Esophagus muscularis mucosa (tissue), 4 donors: Measurements from ENCODE around the gene MEI4.

Experiments
- CTCF ChIP-seq, 3 experiments: fragments of 200-600 bp in 2 of 3; fragments of 450-650 bp in 1 of 3; sonication (generic) in 2 of 3; IDR thresholded peaks; one replicate each; pipeline ENCODE4 v1.5.1; 2017 to 2019; ENCODE audit warnings: antibody characterized with exemption in 3 of 3, mild to moderate bottlenecking in 2 of 3, moderate library complexity in 1 of 3
- EP300 ChIP-seq: sonication (generic); formaldehyde crosslinking; IDR thresholded peaks from one replicate; pipeline ENCODE4 v1.6.1; 2017; ENCODE audit warnings: antibody characterized with exemption
- POLR2A ChIP-seq: fragments of 450-650 bp; IDR thresholded peaks from one replicate; pipeline ENCODE4 v1.6.1; 2017; ENCODE audit warnings: antibody characterized with exemption, moderate library complexity, mild to moderate bottlenecking, low read depth
- POLR2AphosphoS5 ChIP-seq, 2 donors: sonication (generic); formaldehyde crosslinking; IDR thresholded peaks; one replicate each; pipeline ENCODE4 v1.6.1; 2017; ENCODE audit warnings: antibody characterized with exemption in 2 of 2

GRCh38 chr6:77764364-77764763 is 111.5 kb downstream of the MEI4 start:
- TF ChIP-seq EP300 = no peak
- no peak for TF ChIP-seq CTCF (IDR thresholded peaks at IDR 0.05)
- no peak for TF ChIP-seq POLR2AphosphoS5 (IDR thresholded peaks at IDR 0.05)
- no peak for TF ChIP-seq POLR2A
